Suprapubic skin (tissue), 4 donors: Measurements from ENCODE around the gene HCFC1. TPM values are rescaled to one million over a fixed set of nuclear protein-coding genes. Genes with fewer than 3 reads are reported as not detected.

ENCODE experiments used
- DNase-seq, 2 donors: peaks; one replicate each; pipeline ENCODE4 v3.0.0-alpha.2; 2019; ENCODE audit warnings: low spot score in 2 of 2
- H3K27ac ChIP-seq: fragments of 200-600 bp; sonication (generic); one replicate; pipeline ENCODE4 v1.5.1; 2019
- H3K27me3 ChIP-seq: fragments of 200-600 bp; sonication (generic); one replicate; pipeline ENCODE4 v1.5.1; 2019
- H3K36me3 ChIP-seq: fragments of 200-600 bp; sonication (generic); one replicate; pipeline ENCODE4 v1.5.1; 2019
- H3K4me1 ChIP-seq: fragments of 200-600 bp; sonication (generic); one replicate; pipeline ENCODE4 v1.5.1; 2019
- H3K4me3 ChIP-seq: fragments of 200-600 bp; sonication (generic); one replicate; pipeline ENCODE4 v1.5.1; 2019; ENCODE audit warnings: mild to moderate bottlenecking
- H3K9me3 ChIP-seq: fragments of 200-600 bp; sonication (generic); one replicate; pipeline ENCODE4 v1.5.1; 2019
- CTCF ChIP-seq, 2 donors: fragments of 200-600 bp in 1 of 2; fragments of 450-650 bp in 1 of 2; sonication (generic) in 1 of 2; IDR thresholded peaks; one replicate each; pipeline ENCODE4 v1.5.1; 2016 to 2019; ENCODE audit warnings: antibody characterized with exemption in 2 of 2, mild to moderate bottlenecking in 1 of 2, moderate library complexity in 1 of 2
- EP300 ChIP-seq: sonication (generic); formaldehyde crosslinking; IDR thresholded peaks from one replicate; pipeline ENCODE4 v1.6.1; 2017; ENCODE audit warnings: antibody characterized with exemption
- POLR2A ChIP-seq, 2 donors: fragments of 450-650 bp; IDR thresholded peaks; one replicate each; pipeline ENCODE4 v1.6.1; 2017; ENCODE audit warnings: antibody characterized with exemption in 2 of 2, mild to moderate bottlenecking in 2 of 2, moderate library complexity in 2 of 2
- POLR2AphosphoS5 ChIP-seq, 3 donors: sonication (generic); formaldehyde crosslinking; IDR thresholded peaks; one replicate each; pipeline ENCODE4 v1.6.1; 2017; ENCODE audit warnings: antibody characterized with exemption in 3 of 3
- WGBS: methylation state at CpG from one replicate; pipeline ENCODE4 v1.1.5; 2018; 5-methylcytosine and 5-hydroxymethylcytosine counted together
- total RNA-seq, 4 donors: library from RNA; depleted of rRNA; stranded (reverse); fragments of >200 nt; gene quantifications; one replicate each; pipeline ENCODE4 v1.1.0, GENCODE V29; 2016

The HCFC1 gene
- total RNA-seq, 4 donors from 2014 or later, result 51.9 to 72.2 (median 55.3) TPM

DNA sequence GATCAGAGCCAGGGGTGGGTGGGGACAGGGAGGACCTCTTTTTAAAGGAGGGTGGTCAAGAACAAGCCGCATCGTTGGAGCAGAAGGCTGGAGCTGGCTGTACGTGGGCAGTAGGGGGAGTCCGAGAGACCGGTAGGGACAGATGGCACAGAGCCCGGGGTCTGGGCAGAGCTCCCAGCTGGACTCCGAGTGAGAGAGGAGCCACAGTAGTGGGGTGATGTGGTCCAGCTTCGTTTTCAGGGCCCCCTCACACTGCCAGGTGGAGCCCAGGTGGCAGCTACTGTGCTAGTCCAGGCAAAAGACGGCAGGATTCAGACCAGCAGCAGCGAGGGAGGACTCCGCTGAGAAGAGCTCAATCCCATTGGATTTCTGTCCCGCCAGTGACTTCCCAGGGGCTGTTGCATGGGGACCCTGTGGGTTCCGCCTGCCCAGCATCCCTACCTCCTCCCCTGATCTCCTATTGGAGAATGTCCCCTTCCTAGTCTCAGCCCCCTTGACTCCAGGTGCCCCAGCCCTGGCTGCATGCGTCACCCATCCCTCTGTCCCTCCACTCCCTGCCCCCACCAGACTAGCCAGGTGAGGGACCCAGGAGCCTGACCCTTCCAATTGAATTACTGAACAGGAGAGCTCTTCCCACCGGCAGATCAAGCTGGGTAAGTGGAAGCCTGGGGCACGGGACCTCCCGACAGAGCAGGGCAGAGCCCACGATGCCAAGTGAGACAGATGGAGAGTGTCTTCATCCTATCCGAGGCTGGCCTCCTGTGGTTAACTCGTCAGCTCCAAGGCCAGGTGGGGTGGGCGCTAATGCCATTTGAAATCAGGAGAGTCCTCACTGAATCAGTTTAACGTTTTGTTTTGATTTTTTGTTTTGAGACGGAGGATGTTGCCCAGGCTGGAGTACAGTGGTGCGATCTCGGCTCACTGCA, 48.4 kb downstream of the HCFC1 start:
- H3K27me3 ChIP-seq, result no peaks in the 10 kb centered on the region
- H3K4me3 ChIP-seq, result no peak overlapping the region
- TF ChIP-seq POLR2AphosphoS5 (IDR thresholded peaks at IDR 0.05) (no peak), POLR2A (IDR thresholded peaks at IDR 0.05) (no peak), CTCF (IDR thresholded peaks at IDR 0.05) (peak in 1 of 2 donors; percentile 36)
- 71% methylated on average over 24 of the region's 25 CpGs for WGBS
- H3K36me3 ChIP-seq, result no peaks in the 10 kb centered on the region
- peaks cover 41% of the 10 kb centered on the region for H3K4me1 ChIP-seq
- no peaks in the 10 kb centered on the region for H3K9me3 ChIP-seq
- H3K27ac ChIP-seq, result no peak overlapping the region
- peak in 1 of 2 donors; percentile 83 for DNase-seq

GRCh38 chrX:153921511-153922446, 49.8 kb downstream of the HCFC1 start:
- H3K36me3 ChIP-seq, result no peaks in the 10 kb centered on the region
- H3K4me3 ChIP-seq, result peak overlapping the region; percentile 16
- no peak for TF ChIP-seq CTCF (IDR thresholded peaks at IDR 0.05)
- no peak for TF ChIP-seq POLR2A (IDR thresholded peaks at IDR 0.05)
- TF ChIP-seq EP300, result no peak
- no peak for TF ChIP-seq POLR2AphosphoS5 (IDR thresholded peaks at IDR 0.05)
- no peak overlapping the region for H3K27ac ChIP-seq
- peaks cover 33% of the 10 kb centered on the region for H3K4me1 ChIP-seq
- no peaks in the 10 kb centered on the region for H3K9me3 ChIP-seq
- no peaks in the 10 kb centered on the region for H3K27me3 ChIP-seq
- DNase-seq, result peak in 1 of 2 donors; percentile 59
- WGBS, result 56% methylated on average over 26 of the region's 40 CpGs

GRCh38 chrX:153921070-153921469, 50.5 kb downstream of the HCFC1 start:
- Histone ChIP-seq H3K4me3 (peak overlapping the region; percentile 16), H3K4me1 (peaks cover 27% of the 10 kb centered on the region), H3K27ac (no peak overlapping the region), H3K36me3 (no peaks in the 10 kb centered on the region), H3K9me3 (no peaks in the 10 kb centered on the region), H3K27me3 (no peaks in the 10 kb centered on the region)
- no peak for TF ChIP-seq POLR2A (IDR thresholded peaks at IDR 0.05)
- TF ChIP-seq POLR2AphosphoS5 (IDR thresholded peaks at IDR 0.05), result no peak
- no peak for TF ChIP-seq EP300
- TF ChIP-seq CTCF (IDR thresholded peaks at IDR 0.05), result no peak
- WGBS, result 73% methylated on average over 8 of the region's 16 CpGs
- DNase-seq, result no peak

- no peak for DNase-seq
- no peaks in the 10 kb centered on the region for H3K27me3 ChIP-seq
- H3K9me3 ChIP-seq, result no peaks in the 10 kb centered on the region
- H3K4me3 ChIP-seq, result no peak overlapping the region
- H3K27ac ChIP-seq, result no peak overlapping the region
- no peaks in the 10 kb centered on the region for H3K36me3 ChIP-seq
- peaks cover 27% of the 10 kb centered on the region for H3K4me1 ChIP-seq
- TF ChIP-seq CTCF (IDR thresholded peaks at IDR 0.05), result no peak
- no peak for TF ChIP-seq POLR2AphosphoS5 (IDR thresholded peaks at IDR 0.05)
- WGBS, result 95% methylated on average over 9 of the region's 14 CpGs
Observed at GRCh38 chrX:153920546-153920945, 51.1 kb downstream of the HCFC1 start.

- TF ChIP-seq CTCF (IDR thresholded peaks at IDR 0.05) (no peak), EP300 (no peak), POLR2AphosphoS5 (IDR thresholded peaks at IDR 0.05) (no peak), POLR2A (IDR thresholded peaks at IDR 0.05) (no peak)
- no peaks in the 10 kb centered on the region for H3K36me3 ChIP-seq
- WGBS, result 80% methylated on average over 9 of the region's 13 CpGs
Observed at GRCh38 chrX:153919281-153919680, 52.3 kb downstream of the HCFC1 start.

More at GRCh38 chrX:153919281-153919680, 52.3 kb downstream of the HCFC1 start:
- Histone ChIP-seq H3K9me3 (no peaks in the 10 kb centered on the region), H3K27me3 (no peaks in the 10 kb centered on the region), H3K4me1 (peaks cover 20% of the 10 kb centered on the region), H3K27ac (no peak overlapping the region), H3K4me3 (no peak overlapping the region)
- DNase-seq, result no peak
